Stimulated activated CD8-positive, alpha-beta memory T cell treated with anti-CD3 and anti-CD28 coated beads, Interleukin-12 subunit alpha, Interleukin-12 subunit beta, amount 100 ng/mL, for 1 hour (primary cell): ENCODE measurements around the gene KLHL29.

ENCODE experiments used
- DNase-seq: peaks from one replicate; pipeline ENCODE4 v3.0.0-alpha.2; 2020; ENCODE audit warnings: low read depth

KLHL29 gene

DNA sequence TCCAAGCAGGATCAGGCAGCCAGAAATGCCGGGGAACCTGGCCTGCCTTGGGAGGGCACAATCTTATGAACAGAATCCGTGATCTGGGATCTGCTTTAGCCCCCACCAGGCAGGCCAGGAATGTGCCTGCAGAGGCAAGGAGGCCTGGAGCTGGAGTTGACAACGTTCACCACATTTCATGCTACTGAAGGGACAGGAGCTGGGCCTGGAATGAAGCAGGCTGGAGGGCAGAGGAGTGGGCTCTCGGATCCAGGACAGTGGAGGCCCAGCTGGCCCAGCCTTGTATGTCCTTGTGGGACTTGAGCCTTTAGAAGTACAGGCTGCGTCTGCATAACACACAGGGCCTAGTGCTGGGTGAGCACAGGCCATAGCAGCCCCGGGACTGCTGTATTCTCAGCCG is 91.8 kb downstream of the KLHL29 start:
- DNase-seq: no peak

DNA sequence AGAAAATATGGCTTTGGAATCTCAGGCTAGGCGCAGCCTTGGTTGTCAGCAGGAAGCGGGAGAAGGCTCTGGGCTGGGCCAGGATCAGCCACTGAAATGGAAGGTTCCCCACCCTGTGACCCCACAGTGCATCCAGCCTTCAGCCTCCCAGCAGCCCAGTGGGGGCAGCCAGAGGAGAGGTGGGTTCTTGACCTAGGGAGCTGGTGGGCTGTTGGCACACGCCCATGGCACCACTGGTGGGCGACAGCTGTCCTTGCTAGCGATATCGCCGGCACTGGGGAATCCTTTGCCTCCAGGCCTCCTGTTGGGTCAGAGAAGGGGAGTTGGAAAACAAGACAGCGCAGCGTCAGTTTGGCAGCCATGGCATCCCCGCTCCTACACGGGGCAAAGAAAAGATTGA is 92.4 kb downstream of the KLHL29 start:
- no peak for DNase-seq

GRCh38 chr2:23478087-23478932 is 93.3 kb downstream of the KLHL29 start:
- no peak for DNase-seq

- no peak for DNase-seq
Observed at GRCh38 chr2:23478933-23479683, 94.1 kb downstream of the KLHL29 start.

- DNase-seq: no peak
Observed at GRCh38 chr2:23480957-23481797, 96.2 kb downstream of the KLHL29 start.

DNA sequence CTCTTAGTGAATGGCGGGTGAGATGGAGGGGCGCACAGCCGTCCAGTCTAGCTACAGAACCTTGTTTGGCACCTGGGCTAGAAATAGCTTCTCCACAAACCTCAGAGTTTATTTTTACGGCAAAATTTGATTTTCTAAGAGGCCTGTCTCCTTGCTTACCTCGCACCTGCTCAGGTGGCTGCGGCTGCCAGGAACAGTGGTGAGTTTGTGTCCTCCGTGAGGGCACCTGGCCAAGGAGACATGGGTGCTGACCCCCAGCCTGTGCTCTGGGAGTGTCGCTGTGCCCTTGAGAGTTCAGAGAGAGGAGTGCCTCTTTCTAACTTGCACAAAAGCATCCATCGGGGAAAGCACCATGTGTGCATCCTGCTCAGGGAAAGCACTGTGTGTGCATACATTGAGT is 97.2 kb downstream of the KLHL29 start:
- no peak for DNase-seq

DNA sequence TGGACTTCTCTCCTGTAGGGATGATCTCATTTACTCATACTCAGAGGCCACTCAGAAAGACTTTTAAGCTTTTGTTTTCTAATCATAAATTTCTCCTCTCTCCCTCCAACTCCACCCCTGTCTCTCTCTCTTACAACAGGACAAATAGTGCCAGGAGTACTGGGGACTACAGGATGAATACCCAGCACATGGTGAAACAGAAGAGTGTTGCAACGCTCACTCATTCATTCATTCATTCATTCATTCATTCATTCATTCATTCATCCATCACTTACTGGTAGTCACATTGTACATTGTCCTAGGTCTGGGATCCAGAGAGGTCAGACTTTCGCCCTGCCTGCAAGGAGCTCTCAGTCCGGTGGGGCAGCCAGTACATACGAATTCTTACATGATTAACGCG is 97.6 kb downstream of the KLHL29 start:
- no peak for DNase-seq

DNA sequence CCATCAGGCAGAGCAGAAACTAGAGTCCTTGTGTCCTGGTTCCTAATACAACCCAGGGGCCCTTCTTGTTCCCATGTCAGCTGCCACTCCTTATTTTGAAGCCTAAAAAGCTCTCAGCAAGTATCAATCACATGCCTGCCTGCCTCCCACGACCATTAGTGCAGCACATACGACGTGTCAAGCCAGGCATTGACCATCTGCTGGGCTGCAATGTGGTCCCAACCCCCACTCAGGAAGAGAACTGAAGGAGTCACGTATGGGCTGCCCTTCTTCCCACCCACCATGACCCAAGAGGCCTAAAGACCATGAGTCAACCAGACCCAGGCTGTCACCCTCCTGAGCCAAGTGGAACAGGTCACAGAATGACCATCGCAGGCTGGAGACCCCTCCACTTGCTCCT is 98.8 kb downstream of the KLHL29 start:
- no peak for DNase-seq

GRCh38 chr2:23484275-23484674 is 99.3 kb downstream of the KLHL29 start:
- DNase-seq: no peak

DNA sequence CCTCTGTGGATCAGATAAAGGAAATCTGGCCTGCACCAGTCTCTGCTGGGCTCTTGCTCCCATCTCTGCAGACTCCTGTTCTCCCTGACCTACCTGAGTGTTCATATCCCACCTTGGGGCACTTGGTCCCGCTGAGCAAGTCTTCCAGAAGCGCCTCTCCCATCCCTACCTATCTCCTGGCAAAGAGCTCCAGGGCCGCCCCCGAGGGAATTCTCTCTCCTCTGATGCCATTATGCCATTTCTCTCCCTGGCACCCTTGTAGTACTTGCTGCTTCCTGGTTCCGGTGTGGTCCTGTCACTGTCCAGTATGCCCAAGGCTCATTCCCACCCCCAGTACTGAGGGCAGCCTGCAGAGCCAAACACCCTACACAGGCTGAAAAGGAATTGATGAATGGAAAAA is 99.8 kb downstream of the KLHL29 start:
- no peak for DNase-seq

GRCh38 chr2:23485261-23485660 is 100.3 kb downstream of the KLHL29 start:
- DNase-seq: no peak

DNA sequence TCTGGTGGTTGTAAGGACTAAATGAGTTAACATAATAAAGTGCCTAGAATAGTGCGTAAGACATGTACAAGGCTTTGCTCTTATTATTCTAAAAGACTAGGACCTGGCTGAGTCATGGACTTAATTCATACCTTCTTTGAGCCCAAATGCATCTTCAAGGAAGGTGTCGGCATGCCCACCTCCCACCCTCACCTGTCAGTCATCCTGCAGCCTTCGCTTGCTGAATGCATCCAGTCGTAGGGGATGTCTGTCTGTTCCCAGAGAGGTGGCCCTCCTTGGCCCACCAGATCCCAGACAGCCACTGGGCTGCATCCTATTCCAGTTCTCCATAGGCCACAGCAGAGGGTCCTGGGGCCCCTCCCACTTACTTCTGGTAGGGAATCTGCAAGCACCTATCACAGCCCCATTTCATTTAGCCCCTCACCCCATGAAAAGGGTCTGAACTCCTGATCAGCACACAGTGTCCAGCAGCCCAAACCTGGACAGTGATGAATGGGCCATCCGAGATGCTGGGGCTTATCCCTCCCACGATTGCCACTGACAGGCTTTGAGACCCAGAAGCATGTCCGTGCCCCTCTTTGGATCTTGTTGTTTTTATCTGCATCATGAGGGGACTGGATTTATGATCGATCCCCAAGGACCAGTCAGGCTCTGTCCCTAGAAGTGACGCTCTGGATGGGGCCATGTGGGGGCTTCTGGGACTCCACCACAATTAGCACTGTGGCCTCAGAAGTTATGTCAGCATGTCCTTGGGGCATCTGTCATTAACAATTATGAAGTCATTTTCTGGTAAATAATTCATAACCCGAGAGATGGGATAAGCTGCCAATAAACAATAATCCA is 101.1 kb downstream of the KLHL29 start:
- DNase-seq: no peak

GRCh38 chr2:23486684-23487075 is 101.7 kb downstream of the KLHL29 start:
- no peak for DNase-seq

DNA sequence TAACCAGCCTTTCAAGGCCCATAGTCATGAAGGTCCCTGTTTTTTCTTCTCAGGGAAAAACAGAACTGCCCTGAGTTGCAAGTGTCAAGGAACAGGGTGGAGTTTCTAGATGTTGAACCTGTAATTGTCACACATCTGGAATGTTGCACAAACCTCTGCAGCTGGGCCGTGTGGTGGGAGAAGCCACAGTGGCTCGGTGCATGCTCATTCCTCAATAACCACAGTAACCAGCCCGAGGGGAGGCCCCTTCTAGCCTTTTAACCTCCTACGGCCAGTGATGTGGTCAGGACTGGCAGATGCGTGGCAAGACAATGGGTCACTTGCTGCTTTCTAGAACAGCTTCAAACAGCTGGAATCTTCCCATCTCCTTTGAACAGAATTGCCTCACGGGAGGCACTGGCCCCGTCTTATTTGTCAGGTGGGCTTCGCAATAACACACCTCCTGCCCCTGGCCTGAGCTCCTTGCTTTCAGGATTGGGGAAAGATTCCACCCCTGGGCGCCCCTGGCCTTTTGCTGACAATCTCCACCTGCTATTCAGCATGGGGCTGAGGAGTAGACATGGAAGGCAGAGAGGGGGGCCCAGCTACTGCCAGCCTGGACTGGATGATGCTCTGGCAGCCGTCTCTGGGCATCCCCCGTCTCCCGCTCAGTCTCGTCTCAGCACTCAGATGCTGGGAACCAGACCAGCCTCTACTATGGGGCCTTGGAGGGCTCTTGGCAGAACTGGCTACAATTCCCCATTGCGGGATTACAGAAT is 102.9 kb downstream of the KLHL29 start:
- DNase-seq: no peak

- DNase-seq: no peak
Observed at GRCh38 chr2:23488584-23488983, 103.6 kb downstream of the KLHL29 start.

- DNase-seq: no peak
Observed at GRCh38 chr2:23489471-23490322, 104.7 kb downstream of the KLHL29 start.

- no peak for DNase-seq
Observed at GRCh38 chr2:23491591-23492336, 106.8 kb downstream of the KLHL29 start.

GRCh38 chr2:23492337-23492675 is 107.3 kb downstream of the KLHL29 start:
- no peak for DNase-seq

GRCh38 chr2:23492921-23493320 is 107.9 kb downstream of the KLHL29 start:
- DNase-seq: no peak
